Peyer's patch (tissue), 4 donors: Measurements from ENCODE around the gene DOCK1. TPM values are rescaled to one million over a fixed set of nuclear protein-coding genes. Genes with fewer than 3 reads are reported as not detected.

Experiments
- DNase-seq, 3 donors: peaks; one replicate each; pipeline ENCODE4 v3.0.0-alpha.2; 2017 to 2019
- H3K27ac ChIP-seq, 4 donors: fragments of 200-600 bp; sonication (generic); one replicate each; pipeline ENCODE4 v1.5.1; 2016 to 2019
- H3K27me3 ChIP-seq, 2 donors: fragments of 200-600 bp; sonication (generic); one replicate each; pipeline ENCODE4 v1.5.1; 2019
- H3K36me3 ChIP-seq, 3 donors: fragments of 200-600 bp; sonication (generic); one replicate each; pipeline ENCODE4 v1.5.1; 2016 to 2019
- H3K4me1 ChIP-seq, 4 donors: fragments of 200-600 bp; sonication (generic); one replicate each; pipeline ENCODE4 v1.5.1; 2016 to 2019
- H3K4me3 ChIP-seq, 4 donors: fragments of 200-600 bp; sonication (generic); 1 replicate in 3 of 4; 2 replicates in 1 of 4; pipeline ENCODE4 v1.5.1; 2016 to 2019; ENCODE audit warnings: mild to moderate bottlenecking in 1 of 4
- H3K9me3 ChIP-seq, 4 donors: fragments of 200-600 bp; sonication (generic); one replicate each; pipeline ENCODE4 v1.5.1; 2016 to 2019; ENCODE audit warnings: mild to moderate bottlenecking in 1 of 4
- POLR2A ChIP-seq, 2 donors: fragments of 450-650 bp; IDR thresholded peaks; one replicate each; pipeline ENCODE4 v1.5.1; 2017; ENCODE audit warnings: antibody characterized with exemption in 2 of 2, mild to moderate bottlenecking in 2 of 2, moderate library complexity in 2 of 2
- total RNA-seq, 4 donors: library from RNA; depleted of rRNA; stranded (reverse); fragments of >200 nt; gene quantifications; one replicate each; pipeline ENCODE4 v1.1.0, GENCODE V29; 2016
- TF ChIP-seq, protein P1 (sequence below), 6 experiments: fragments of 450-650 bp in 4 of 6; fragments of 200-600 bp in 2 of 6; sonication (generic) in 1 of 6; IDR thresholded peaks; one replicate each; pipeline ENCODE4 v1.5.1; 2017 to 2019; ENCODE audit warnings: antibody characterized with exemption in 6 of 6, mild to moderate bottlenecking in 3 of 6, moderate library complexity in 1 of 6

Gene DOCK1
- total RNA-seq, 4 donors from 2014 or later: 42.0 to 117 (median 92.2) TPM

DNA sequence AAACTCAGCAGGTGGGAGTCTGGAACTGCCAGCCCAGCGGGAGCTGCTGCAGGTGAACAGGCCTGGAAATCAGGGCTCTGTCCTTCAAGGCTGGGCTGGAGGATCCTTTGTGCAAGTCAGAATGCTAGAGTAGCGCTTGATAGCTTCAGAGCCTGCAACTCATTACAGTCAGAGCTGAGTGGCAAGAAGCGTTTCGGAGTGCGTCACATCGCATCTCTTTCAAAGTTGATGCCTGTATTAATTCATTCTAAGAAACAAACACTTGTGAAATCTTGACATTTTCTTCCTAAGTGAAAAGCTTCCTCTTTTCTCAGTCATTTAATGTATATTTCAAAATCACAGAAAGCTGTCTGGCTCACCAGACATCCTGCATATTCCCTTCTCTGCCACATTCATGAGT, 522.7 kb downstream of the DOCK1 start:
- Histone ChIP-seq H3K27me3 (no peaks in the 10 kb centered on the region), H3K36me3 (peaks cover 0 to 33% (median 0%) of the 10 kb centered on the region in 3 donors)
- TF ChIP-seq, protein P1, sequence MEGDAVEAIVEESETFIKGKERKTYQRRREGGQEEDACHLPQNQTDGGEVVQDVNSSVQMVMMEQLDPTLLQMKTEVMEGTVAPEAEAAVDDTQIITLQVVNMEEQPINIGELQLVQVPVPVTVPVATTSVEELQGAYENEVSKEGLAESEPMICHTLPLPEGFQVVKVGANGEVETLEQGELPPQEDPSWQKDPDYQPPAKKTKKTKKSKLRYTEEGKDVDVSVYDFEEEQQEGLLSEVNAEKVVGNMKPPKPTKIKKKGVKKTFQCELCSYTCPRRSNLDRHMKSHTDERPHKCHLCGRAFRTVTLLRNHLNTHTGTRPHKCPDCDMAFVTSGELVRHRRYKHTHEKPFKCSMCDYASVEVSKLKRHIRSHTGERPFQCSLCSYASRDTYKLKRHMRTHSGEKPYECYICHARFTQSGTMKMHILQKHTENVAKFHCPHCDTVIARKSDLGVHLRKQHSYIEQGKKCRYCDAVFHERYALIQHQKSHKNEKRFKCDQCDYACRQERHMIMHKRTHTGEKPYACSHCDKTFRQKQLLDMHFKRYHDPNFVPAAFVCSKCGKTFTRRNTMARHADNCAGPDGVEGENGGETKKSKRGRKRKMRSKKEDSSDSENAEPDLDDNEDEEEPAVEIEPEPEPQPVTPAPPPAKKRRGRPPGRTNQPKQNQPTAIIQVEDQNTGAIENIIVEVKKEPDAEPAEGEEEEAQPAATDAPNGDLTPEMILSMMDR (IDR thresholded peaks at IDR 0.05): no peak
- no peak for TF ChIP-seq POLR2A (IDR thresholded peaks at IDR 0.05)

DNA sequence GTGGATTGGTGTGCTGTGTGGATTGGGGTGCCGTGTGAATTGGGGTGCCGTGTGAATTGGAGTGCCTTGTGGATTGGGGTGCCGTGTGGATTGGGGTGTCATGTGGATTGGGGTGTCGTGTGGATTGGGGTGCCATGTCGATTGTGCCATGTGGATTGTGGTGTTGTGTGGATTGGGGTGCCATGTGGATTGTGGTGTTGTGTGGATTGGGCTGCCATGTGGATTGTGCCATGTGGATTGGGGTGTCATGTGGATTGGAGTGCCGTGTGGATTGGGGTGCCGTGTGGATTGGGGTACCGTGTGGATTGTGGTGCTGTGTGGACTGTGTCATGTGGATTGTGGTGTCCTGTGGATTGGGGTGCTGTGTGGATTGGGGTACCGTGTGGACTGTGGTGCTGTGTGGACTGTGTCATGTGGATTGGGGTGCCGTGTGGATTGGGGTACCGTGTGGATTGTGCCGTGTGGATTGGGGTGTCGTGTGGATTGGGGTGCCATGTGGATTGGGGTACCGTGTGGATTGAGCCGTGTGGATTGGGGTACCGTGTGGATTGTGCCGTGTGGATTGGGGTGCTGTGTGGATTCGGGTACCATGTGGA, 523.3 kb downstream of the DOCK1 start:
- Histone ChIP-seq H3K36me3 (peaks cover 0 to 37% (median 0%) of the 10 kb centered on the region in 3 donors), H3K4me3 (no peak overlapping the region), H3K9me3 (no peaks in the 10 kb centered on the region), H3K27me3 (no peaks in the 10 kb centered on the region), H3K27ac (no peak overlapping the region), H3K4me1 (no peaks in the 10 kb centered on the region)
- TF ChIP-seq POLR2A (IDR thresholded peaks at IDR 0.05): no peak
- TF ChIP-seq, protein P1 (IDR thresholded peaks at IDR 0.05): no peak
- DNase-seq: no peak

More for the DNA sequence above, 522.7 kb downstream of the DOCK1 start:
- Histone ChIP-seq H3K4me3 (no peak overlapping the region), H3K27ac (no peak overlapping the region), H3K9me3 (no peaks in the 10 kb centered on the region), H3K4me1 (no peaks in the 10 kb centered on the region)
- no peak for DNase-seq

DNA sequence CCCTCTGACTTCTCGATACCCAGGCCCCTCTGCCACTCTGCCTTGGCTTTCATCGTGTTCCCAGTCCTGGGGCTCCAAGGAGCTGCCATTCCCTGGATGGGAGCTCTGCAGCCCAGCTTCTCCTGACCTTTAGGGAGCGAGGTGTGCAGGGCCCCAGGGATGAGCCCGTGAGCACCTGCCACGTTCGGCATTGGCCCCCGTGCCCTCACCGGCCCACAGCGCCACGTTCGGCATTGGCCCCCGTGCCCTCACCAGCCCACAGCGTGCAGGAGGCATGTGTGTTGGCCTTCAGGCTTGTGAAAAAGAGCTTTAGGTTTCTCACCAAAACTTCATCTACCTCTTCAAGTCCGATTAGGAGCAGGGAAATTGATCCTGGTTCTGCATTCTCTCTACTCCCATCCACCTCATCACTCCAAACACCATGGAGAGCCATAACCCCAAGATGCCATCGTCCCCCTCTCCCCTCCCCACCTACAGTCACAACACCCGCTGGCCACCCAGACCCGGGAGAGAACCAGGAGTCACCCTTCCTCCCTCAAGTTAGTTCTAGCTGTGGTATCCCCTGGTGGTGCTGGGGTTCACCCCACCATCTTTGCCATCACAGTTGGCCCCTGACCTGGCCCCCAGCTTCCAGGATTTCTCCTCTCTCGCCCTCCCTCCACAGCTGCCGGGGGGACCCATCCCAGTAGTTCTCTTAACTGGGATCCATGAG, 524.5 kb downstream of the DOCK1 start:
- peaks cover 0 to 37% (median 0%) of the 10 kb centered on the region in 3 donors for H3K36me3 ChIP-seq
- DNase-seq: no peak

DNA sequence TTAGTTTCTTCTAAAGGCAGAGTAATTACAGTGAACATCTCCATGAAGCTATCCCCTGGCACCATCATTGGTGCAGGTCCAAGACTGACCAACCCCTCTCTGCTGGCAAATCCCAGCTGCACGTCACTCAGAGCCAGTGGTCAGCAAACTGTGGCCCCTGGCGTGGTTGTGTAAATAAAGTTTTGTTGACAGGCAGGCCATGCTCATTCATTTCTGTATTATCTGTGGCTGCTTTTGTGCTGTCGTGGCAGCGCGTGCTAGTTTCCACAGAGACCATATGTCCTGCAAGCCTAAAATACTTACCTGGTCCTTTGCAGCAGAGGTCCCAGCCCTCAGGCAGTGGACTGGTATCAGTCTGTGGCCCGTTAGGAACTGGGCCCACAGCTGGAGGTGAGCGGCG, 526.3 kb downstream of the DOCK1 start:
- Histone ChIP-seq H3K27ac (no peak overlapping the region), H3K4me3 (no peak overlapping the region), H3K36me3 (peaks cover 0 to 25% (median 0%) of the 10 kb centered on the region in 3 donors), H3K27me3 (no peaks in the 10 kb centered on the region), H3K4me1 (no peaks in the 10 kb centered on the region), H3K9me3 (no peaks in the 10 kb centered on the region)
- no peak for TF ChIP-seq POLR2A (IDR thresholded peaks at IDR 0.05)
- TF ChIP-seq, protein P1 (IDR thresholded peaks at IDR 0.05): no peak
- DNase-seq: no peak

More for the DNA sequence above, 524.5 kb downstream of the DOCK1 start:
- Histone ChIP-seq H3K4me3 (no peak overlapping the region), H3K27me3 (no peaks in the 10 kb centered on the region), H3K27ac (no peak overlapping the region), H3K9me3 (no peaks in the 10 kb centered on the region), H3K4me1 (no peaks in the 10 kb centered on the region)
- no peak for TF ChIP-seq POLR2A (IDR thresholded peaks at IDR 0.05)
- TF ChIP-seq, protein P1 (IDR thresholded peaks at IDR 0.05): no peak

DNA sequence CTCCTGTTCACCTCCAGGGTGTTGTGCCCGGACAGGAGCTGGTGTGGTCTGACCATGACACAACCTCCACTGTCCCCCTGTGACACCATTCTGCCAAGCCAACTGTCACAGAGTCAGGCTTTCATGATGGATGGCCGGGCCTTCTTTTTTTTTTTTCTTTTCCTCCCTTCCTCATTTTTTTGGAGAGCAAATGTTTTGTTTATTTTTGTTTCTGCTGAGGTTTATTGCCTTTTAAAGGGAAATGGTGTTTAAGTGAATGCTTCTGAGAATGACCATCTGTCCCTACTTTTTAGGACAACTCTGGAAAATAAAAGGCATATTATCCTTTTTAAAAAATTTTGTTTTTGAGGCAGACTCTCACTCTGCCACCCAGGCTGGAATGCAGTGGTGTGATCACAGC, 528.8 kb downstream of the DOCK1 start:
- Histone ChIP-seq H3K4me1 (no peaks in the 10 kb centered on the region), H3K9me3 (no peaks in the 10 kb centered on the region), H3K36me3 (peaks cover 0 to 23% (median 0%) of the 10 kb centered on the region in 3 donors), H3K4me3 (no peak overlapping the region), H3K27me3 (no peaks in the 10 kb centered on the region), H3K27ac (no peak overlapping the region)
- no peak for DNase-seq
- TF ChIP-seq, protein P1 (IDR thresholded peaks at IDR 0.05): no peak
- no peak for TF ChIP-seq POLR2A (IDR thresholded peaks at IDR 0.05)
